Neuron (in vitro differentiated cells): ENCODE measurements around the gene RIC8A.

Experiments
- H2AFZ ChIP-seq: one replicate; pipeline ENCODE4 v1.6.1; 2013; ENCODE audit warnings: low read depth, mild to moderate bottlenecking, inconsistent platforms, low read length, moderate library complexity
- H3K27me3 ChIP-seq: one replicate; pipeline ENCODE4 v1.6.1; 2013; ENCODE audit warnings: low read length; ENCODE audit not compliant: insufficient read depth
- H3K36me3 ChIP-seq: one replicate; pipeline ENCODE4 v1.6.1; 2013; ENCODE audit warnings: low read length; ENCODE audit not compliant: insufficient read depth
- H3K4me1 ChIP-seq: one replicate; pipeline ENCODE4 v1.6.1; 2013; ENCODE audit warnings: low read length; ENCODE audit not compliant: insufficient read depth
- H3K4me3 ChIP-seq: 2 replicates; pipeline ENCODE4 v1.5.1; 2013; ENCODE audit warnings: mild to moderate bottlenecking, low read length, moderate library complexity
- H3K9me3 ChIP-seq: one replicate; pipeline ENCODE4 v1.6.1; 2013; ENCODE audit warnings: low read length

RIC8A gene

GRCh38 chr11:208181-208916 is 841 bp downstream of the RIC8A start:
- no peaks in the 10 kb centered on the region for H3K27me3 ChIP-seq
- H3K4me3 ChIP-seq = peak overlapping the region; percentile 60
- H3K4me1 ChIP-seq = peaks cover 28% of the 10 kb centered on the region
- peaks cover 60% of the 10 kb centered on the region for H3K36me3 ChIP-seq
- no peak overlapping the region for H2AFZ ChIP-seq
- H3K9me3 ChIP-seq = no peaks in the 10 kb centered on the region

- no peaks in the 10 kb centered on the region for H3K9me3 ChIP-seq
- H3K36me3 ChIP-seq = peaks cover 60% of the 10 kb centered on the region
- H2AFZ ChIP-seq = no peak overlapping the region
- peak overlapping the region; percentile 60 for H3K4me3 ChIP-seq
- peaks cover 28% of the 10 kb centered on the region for H3K4me1 ChIP-seq
- H3K27me3 ChIP-seq = no peaks in the 10 kb centered on the region
These were observed 1.4 kb downstream of the RIC8A start for GRCh38 chr11:208917-209260.

- Histone ChIP-seq H3K36me3 (peaks cover 60% of the 10 kb centered on the region), H3K9me3 (no peaks in the 10 kb centered on the region), H3K27me3 (no peaks in the 10 kb centered on the region), H3K4me3 (peak overlapping the region; percentile 60), H2AFZ (no peak overlapping the region), H3K4me1 (peaks cover 28% of the 10 kb centered on the region)
These were observed 2.0 kb downstream of the RIC8A start for GRCh38 chr11:209275-210121.

GRCh38 chr11:210122-210802 is 2.8 kb downstream of the RIC8A start:
- Histone ChIP-seq H3K27me3 (no peaks in the 10 kb centered on the region), H3K4me3 (peak overlapping the region; percentile 60), H3K4me1 (peaks cover 28% of the 10 kb centered on the region), H2AFZ (no peak overlapping the region), H3K9me3 (no peaks in the 10 kb centered on the region), H3K36me3 (peaks cover 60% of the 10 kb centered on the region)

GRCh38 chr11:210803-211180 is 3.3 kb downstream of the RIC8A start:
- Histone ChIP-seq H3K4me3 (no peak overlapping the region), H3K27me3 (no peaks in the 10 kb centered on the region), H3K4me1 (peaks cover 26% of the 10 kb centered on the region), H2AFZ (no peak overlapping the region), H3K9me3 (no peaks in the 10 kb centered on the region), H3K36me3 (peaks cover 60% of the 10 kb centered on the region)

- Histone ChIP-seq H2AFZ (no peak overlapping the region), H3K4me3 (no peak overlapping the region), H3K4me1 (peaks cover 21% of the 10 kb centered on the region), H3K9me3 (no peaks in the 10 kb centered on the region), H3K36me3 (peaks cover 62% of the 10 kb centered on the region), H3K27me3 (no peaks in the 10 kb centered on the region)
These were observed 3.8 kb downstream of the RIC8A start for GRCh38 chr11:211295-211694.

- no peak overlapping the region for H2AFZ ChIP-seq
- H3K9me3 ChIP-seq = no peaks in the 10 kb centered on the region
- peaks cover 18% of the 10 kb centered on the region for H3K4me1 ChIP-seq
- peaks cover 66% of the 10 kb centered on the region for H3K36me3 ChIP-seq
- H3K27me3 ChIP-seq = no peaks in the 10 kb centered on the region
- no peak overlapping the region for H3K4me3 ChIP-seq
These were observed 4.2 kb downstream of the RIC8A start for GRCh38 chr11:211741-212140.

- H3K9me3 ChIP-seq = no peaks in the 10 kb centered on the region
- no peak overlapping the region for H3K4me3 ChIP-seq
- H3K36me3 ChIP-seq = peaks cover 66% of the 10 kb centered on the region
- no peaks in the 10 kb centered on the region for H3K27me3 ChIP-seq
- no peak overlapping the region for H2AFZ ChIP-seq
- peaks cover 18% of the 10 kb centered on the region for H3K4me1 ChIP-seq
These were observed 4.9 kb downstream of the RIC8A start for GRCh38 chr11:212150-213100.

GRCh38 chr11:213111-213510 is 5.6 kb downstream of the RIC8A start:
- peaks cover 66% of the 10 kb centered on the region for H3K36me3 ChIP-seq
- H3K9me3 ChIP-seq = no peaks in the 10 kb centered on the region
- no peaks in the 10 kb centered on the region for H3K27me3 ChIP-seq
- no peak overlapping the region for H3K4me3 ChIP-seq
- no peak overlapping the region for H2AFZ ChIP-seq
- peaks cover 17% of the 10 kb centered on the region for H3K4me1 ChIP-seq

- no peak overlapping the region for H2AFZ ChIP-seq
- H3K4me1 ChIP-seq = peaks cover 13% of the 10 kb centered on the region
- no peaks in the 10 kb centered on the region for H3K9me3 ChIP-seq
- H3K27me3 ChIP-seq = no peaks in the 10 kb centered on the region
- peaks cover 71% of the 10 kb centered on the region for H3K36me3 ChIP-seq
- H3K4me3 ChIP-seq = no peak overlapping the region
These were observed 6.6 kb downstream of the RIC8A start for GRCh38 chr11:214083-214482.

GRCh38 chr11:215581-216037 is 8.1 kb downstream of the RIC8A start:
- no peaks in the 10 kb centered on the region for H3K27me3 ChIP-seq
- no peak overlapping the region for H2AFZ ChIP-seq
- H3K36me3 ChIP-seq = peaks cover 58% of the 10 kb centered on the region
- no peaks in the 10 kb centered on the region for H3K4me1 ChIP-seq
- H3K9me3 ChIP-seq = no peaks in the 10 kb centered on the region
- no peak overlapping the region for H3K4me3 ChIP-seq
